ENCODE data around the gene BLVRB.

Gene BLVRB

GRCh38 chr19:40512473-40513344 is 47.2 kb upstream of the BLVRB start:
- Histone ChIP-seq H4K20me1 (ENCODE audit: insufficient read depth, low read length) (no peaks in the 10 kb centered on the region), H3K4me3 (ENCODE audit: low read length) (no peak overlapping the region), H3K4me2 (ENCODE audit: low read depth, low read length) (no peak overlapping the region), H3F3A (ENCODE audit: insufficient read depth, low read length) (no peaks in the 10 kb centered on the region), H3K9me3 (replicated peaks; ENCODE audit: insufficient read depth, low read length) (no peaks in the 10 kb centered on the region), H2AFZ (ENCODE audit: low read length) (no peak overlapping the region), H3K27ac (ENCODE audit: low read length) (no peak overlapping the region), H3K27me3 (replicated peaks; ENCODE audit: insufficient read depth, low read length) (peaks cover 73% of the 10 kb centered on the region), H3K36me3 (replicated peaks; ENCODE audit: insufficient read depth, low read length) (no peaks in the 10 kb centered on the region), H3K9ac (ENCODE audit: low read length) (no peak overlapping the region), H3K4me1 (ENCODE audit: low read length) (no peaks in the 10 kb centered on the region), H3K79me2 (ENCODE audit: low read length) (no peaks in the 10 kb centered on the region), H3K9me2 (replicated peaks; ENCODE audit: insufficient read depth, low read length) (no peaks in the 10 kb centered on the region)
- no peak for DNase-seq
- no peak for TF ChIP-seq EZH2 (optimal IDR thresholded peaks at IDR 0.05; ENCODE audit: low read depth, low read length)
- no peak for TF ChIP-seq EZH2phosphoT487 (IDR thresholded peaks at IDR 0.05; ENCODE audit: low read length)
- no peak for TF ChIP-seq CTCF (IDR thresholded peaks at IDR 0.05; ENCODE audit: low read length)

GRCh38 chr19:40512110-40512472 is 46.5 kb upstream of the BLVRB start:
- H3K4me1 ChIP-seq (ENCODE audit: low read length) = no peaks in the 10 kb centered on the region
- H4K20me1 ChIP-seq (ENCODE audit: insufficient read depth, low read length) = no peaks in the 10 kb centered on the region
- no peaks in the 10 kb centered on the region for H3K36me3 ChIP-seq (replicated peaks; ENCODE audit: insufficient read depth, low read length)
- no peaks in the 10 kb centered on the region for H3K79me2 ChIP-seq (ENCODE audit: low read length)
- H3K27ac ChIP-seq (ENCODE audit: low read length) = no peak overlapping the region
- H3K4me3 ChIP-seq (ENCODE audit: low read length) = no peak overlapping the region
- H3K9ac ChIP-seq (ENCODE audit: low read length) = no peak overlapping the region
- no peak overlapping the region for H3K4me2 ChIP-seq (ENCODE audit: low read depth, low read length)
- H2AFZ ChIP-seq (ENCODE audit: low read length) = no peak overlapping the region
- H3K9me2 ChIP-seq (replicated peaks; ENCODE audit: insufficient read depth, low read length) = no peaks in the 10 kb centered on the region
- TF ChIP-seq EZH2phosphoT487 (IDR thresholded peaks at IDR 0.05; ENCODE audit: low read length) = no peak
- TF ChIP-seq EZH2 (optimal IDR thresholded peaks at IDR 0.05; ENCODE audit: low read depth, low read length) = no peak
- TF ChIP-seq CTCF (IDR thresholded peaks at IDR 0.05; ENCODE audit: low read length) = no peak
- no peak for DNase-seq
- H3K27me3 ChIP-seq (replicated peaks; ENCODE audit: insufficient read depth, low read length) = peaks cover 73% of the 10 kb centered on the region
- H3K9me3 ChIP-seq (replicated peaks; ENCODE audit: insufficient read depth, low read length) = no peaks in the 10 kb centered on the region
- no peaks in the 10 kb centered on the region for H3F3A ChIP-seq (ENCODE audit: insufficient read depth, low read length)

GRCh38 chr19:40511487-40511886 is 45.9 kb upstream of the BLVRB start:
- Histone ChIP-seq H3K9ac (ENCODE audit: low read length) (no peak overlapping the region), H3K27me3 (replicated peaks; ENCODE audit: insufficient read depth, low read length) (peaks cover 74% of the 10 kb centered on the region), H4K20me1 (ENCODE audit: insufficient read depth, low read length) (no peaks in the 10 kb centered on the region), H3F3A (ENCODE audit: insufficient read depth, low read length) (no peaks in the 10 kb centered on the region), H3K4me3 (ENCODE audit: low read length) (no peak overlapping the region), H3K4me2 (ENCODE audit: low read depth, low read length) (no peak overlapping the region), H3K79me2 (ENCODE audit: low read length) (no peaks in the 10 kb centered on the region), H2AFZ (ENCODE audit: low read length) (no peak overlapping the region), H3K4me1 (ENCODE audit: low read length) (no peaks in the 10 kb centered on the region), H3K27ac (ENCODE audit: low read length) (no peak overlapping the region), H3K36me3 (replicated peaks; ENCODE audit: insufficient read depth, low read length) (no peaks in the 10 kb centered on the region), H3K9me3 (replicated peaks; ENCODE audit: insufficient read depth, low read length) (no peaks in the 10 kb centered on the region), H3K9me2 (replicated peaks; ENCODE audit: insufficient read depth, low read length) (no peaks in the 10 kb centered on the region)
- no peak for DNase-seq
- TF ChIP-seq EZH2 (optimal IDR thresholded peaks at IDR 0.05; ENCODE audit: low read depth, low read length) (no peak), CTCF (IDR thresholded peaks at IDR 0.05; ENCODE audit: low read length) (no peak), EZH2phosphoT487 (IDR thresholded peaks at IDR 0.05; ENCODE audit: low read length) (no peak)
